HG02588 (cell line): ENCODE data around the gene CCDC117.
A peak's percentile ranks its signal among the peaks of the same experiment; 100 is the strongest.
"Not testable (repeated sequence)": the region's sequence is repeated elsewhere in the genome, so short reads cannot be mapped to it uniquely, and the experiment has no call there.

Experiments
- ATAC-seq: cut with Tn5 transposase; IDR thresholded peaks from one replicate; pipeline ENCODE4 v1.9.1; 2021; ENCODE audit warnings: mild to moderate bottlenecking, moderate library complexity; ENCODE audit not compliant: unreplicated experiment

CCDC117 gene

GRCh38 chr22:28800308-28801041 lies 28.0 kb downstream of the CCDC117 start, which contains the start of gene XBP1:
Gene XBP1, minus strand, starts transcription at chr22:28800569.
- peak; percentile 87 for ATAC-seq

DNA sequence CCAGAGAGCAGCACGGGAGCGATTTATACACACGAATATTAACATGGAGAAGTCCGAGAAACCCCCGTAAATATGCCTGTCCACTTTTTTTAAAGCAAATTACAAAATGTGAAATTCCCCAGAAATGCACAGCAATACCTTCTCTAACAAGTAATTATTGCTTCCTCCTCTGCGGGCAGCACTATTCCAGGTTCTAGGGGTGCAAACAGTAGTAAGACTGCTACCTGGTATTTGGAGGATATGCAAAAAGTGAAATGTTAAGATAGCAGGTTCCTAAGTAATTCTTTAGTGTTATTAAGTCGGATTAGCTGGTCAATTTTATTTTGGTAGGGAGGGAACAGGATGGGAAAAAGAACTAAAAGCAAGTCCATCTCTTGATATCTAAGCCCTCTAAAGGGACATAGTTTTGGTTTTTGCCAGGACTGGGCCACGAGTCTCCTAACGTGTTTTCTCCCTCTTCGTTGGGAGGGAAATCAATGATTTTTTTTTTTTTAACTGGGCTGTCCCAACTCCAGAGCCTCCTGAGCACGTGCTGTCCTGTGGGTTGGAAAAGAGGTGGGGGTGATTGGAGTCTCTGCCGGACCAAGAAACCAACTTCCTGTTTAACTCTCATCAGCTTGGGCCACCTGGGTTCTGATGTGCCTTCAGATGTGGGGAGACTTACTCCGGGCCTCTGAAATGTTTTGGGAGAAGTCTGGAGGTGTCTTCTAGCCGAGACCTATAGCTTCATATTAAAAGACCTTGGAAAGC lies 29.5 kb downstream of the CCDC117 start:
- ATAC-seq = no peak

GRCh38 chr22:28802595-28803123 lies 30.2 kb downstream of the CCDC117 start:
- ATAC-seq = no peak

DNA sequence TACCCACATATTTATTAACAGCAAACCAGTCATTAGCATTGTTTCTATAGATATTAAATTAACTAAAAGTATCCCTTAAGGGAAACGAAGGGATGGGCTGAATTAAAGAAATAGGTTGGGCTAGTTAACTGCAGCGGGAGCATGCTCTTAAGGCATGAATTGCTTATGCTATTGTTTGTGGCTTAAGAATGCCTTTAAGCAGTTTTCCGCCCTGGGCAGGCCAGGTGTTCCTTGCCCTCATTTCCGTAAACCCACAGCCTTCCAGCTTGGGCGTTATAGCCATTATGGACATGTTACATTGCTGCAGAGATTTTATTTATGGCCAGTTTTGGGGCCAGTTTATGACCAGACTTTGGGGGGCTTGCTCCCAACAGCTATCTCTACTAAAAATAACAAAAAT lies 32.9 kb downstream of the CCDC117 start:
- not testable (repeated sequence) for ATAC-seq

- no peak for ATAC-seq
These were observed 36.3 kb downstream of the CCDC117 start for GRCh38 chr22:28808716-28809355.

- no peak for ATAC-seq
These were observed 38.5 kb downstream of the CCDC117 start for GRCh38 chr22:28810821-28811491.

DNA sequence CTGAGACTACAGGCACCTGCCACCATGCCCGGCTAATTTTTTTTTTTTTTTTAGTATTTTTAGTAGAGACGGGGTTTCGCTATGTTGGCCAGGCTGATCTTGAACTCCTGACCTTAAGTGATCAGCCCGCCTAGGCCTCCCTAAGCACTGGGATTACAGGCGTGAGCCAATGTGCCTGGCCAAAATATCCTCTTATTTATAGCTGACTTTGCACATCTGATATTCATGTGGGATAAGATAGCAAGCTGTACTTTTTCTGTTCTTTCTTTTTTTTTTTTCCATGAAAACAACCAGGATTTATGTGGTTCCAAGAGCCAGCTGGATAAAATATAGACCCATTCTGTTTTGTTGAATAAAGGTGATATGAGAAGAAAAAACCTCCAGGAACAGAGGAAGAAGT lies 40.0 kb downstream of the CCDC117 start:
- no peak for ATAC-seq

DNA sequence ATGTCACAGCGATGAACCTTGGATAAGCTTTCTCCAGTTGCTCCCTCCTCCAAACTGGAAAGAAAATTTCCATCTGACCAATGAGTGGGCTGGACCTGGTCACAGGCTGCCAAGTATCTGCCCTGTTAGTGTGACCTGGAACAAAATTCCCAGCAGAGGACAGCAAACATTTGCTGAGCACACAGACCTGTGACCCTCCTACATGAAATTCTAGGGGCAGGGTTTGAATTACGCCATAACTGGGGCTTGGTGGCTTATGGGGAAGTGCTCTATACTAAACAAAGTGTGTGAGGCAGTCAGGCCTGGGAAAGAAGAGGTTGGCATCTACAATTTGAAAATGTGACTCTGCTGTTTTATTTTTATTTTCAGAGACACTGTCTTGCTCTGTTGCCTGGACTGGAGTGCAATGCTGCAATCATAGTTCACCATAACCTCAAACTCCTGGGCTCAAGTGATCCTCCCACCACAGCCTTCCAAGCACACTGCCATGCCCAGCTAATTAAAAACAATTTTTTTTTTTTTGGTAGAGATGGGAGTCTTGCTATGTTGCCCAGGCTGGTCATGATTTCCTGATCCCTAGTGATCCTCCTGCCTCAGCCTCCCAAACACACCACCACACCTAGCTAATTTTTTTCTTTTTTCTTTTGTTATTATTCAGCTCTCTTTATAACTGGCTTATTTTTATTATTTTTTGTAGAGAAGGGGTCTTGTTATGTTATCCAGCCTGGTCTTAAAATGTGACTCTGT lies 41.5 kb downstream of the CCDC117 start:
- no peak for ATAC-seq

DNA sequence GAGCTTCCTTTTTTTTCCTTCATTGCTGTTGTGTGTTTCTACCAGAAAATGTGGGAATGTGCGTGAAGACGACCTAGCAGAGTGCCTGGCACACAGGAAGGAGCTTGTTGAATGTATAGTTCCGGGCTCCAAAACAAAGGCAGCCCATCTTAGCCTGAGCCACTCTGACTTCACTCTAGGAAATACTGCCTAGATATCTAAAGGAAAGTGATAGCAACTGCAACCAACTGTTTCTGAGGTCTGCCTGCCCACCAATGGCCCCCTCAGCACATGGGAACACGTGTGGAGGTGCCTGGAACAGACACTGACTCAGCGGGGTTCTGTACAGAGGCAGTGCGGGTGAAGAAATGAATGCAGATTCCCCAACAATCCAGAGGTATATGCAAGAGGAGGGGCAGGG lies 42.6 kb downstream of the CCDC117 start:
- ATAC-seq = no peak

DNA sequence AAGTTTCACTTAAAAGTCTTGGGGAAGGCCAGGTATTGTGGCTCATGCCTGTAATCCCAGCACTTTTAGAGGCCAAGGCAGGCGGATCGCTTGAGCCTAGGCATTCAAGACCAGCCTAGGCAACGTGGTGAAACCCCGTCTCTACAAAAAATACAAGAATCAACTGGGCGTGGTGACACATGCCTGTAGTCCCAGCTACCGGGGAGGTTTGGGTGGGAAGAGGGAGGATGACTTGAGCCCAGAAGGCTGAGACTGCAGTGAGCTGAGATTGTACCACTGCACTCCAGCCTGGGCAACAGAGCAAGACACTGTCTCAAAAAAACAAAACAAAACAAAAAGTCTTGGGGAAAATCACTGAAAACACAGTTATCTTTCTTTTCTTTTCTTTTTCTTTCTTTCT lies 43.2 kb downstream of the CCDC117 start:
- no peak for ATAC-seq

DNA sequence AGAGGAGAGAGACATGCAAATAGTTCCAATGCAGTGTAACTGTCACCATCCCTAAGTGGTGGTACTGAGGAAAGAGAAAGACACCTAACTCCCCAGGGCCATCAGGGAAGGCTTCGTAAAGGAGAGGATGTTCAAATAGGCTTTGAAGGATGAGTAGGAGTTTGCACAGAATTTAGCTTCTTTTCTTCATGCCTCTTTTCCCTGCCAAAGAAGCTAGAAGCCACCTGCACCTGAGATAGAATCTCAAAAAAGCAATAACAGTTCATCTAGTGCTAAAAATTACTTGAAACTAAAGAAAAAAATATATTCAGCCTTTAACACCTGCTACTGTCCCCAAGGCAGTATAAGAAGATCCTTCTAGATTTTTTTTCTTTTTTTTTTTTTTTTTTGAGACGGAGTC lies 44.6 kb downstream of the CCDC117 start:
- ATAC-seq = no peak

DNA sequence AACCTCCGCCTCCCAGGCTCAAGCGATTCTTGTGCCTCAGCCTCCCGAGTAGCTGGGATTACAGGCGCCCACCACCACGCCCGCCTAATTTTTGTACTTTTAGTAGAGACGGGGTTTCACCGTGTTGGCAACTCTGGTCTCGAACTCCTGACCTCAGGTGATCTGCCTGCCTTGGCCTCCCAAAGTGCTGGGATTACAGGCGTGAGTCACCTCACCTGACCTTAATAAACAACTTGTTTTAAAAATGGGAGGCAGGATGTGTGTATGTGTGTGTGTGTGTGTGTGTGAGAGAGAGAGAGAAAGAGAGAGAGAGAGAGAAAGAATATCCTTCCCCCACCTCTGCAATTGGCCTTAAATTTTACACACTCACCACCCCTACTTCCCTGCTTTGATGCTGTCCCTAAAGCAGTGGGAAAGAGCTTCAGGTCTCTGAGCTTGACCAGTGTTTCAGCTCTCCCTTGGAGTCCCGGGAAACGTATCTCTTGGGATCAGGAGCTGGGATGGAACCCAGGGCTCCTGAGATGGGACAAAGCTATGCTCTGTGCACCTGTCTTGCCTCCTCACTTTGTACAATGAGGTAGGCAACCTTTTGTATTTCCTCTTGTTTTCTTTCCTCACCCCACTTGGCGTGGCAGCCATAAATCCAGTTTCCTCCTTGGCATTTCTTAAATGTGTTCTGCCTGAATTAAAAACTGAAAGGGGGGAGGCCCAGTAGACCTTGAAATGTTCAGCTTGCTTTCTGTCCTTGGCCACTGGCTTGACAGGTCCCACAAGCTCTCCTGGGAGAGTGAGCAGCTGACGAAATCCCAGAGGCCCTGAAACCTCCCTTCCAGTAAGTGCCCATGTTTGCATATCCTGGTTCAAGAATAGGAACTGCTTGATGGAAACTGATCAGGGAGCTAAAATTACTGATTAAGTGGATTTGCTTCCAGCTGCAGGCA lies 45.7 kb downstream of the CCDC117 start:
- no peak for ATAC-seq

GRCh38 chr22:28819253-28820096 lies 47.0 kb downstream of the CCDC117 start:
- ATAC-seq = no peak

GRCh38 chr22:28820885-28821284 lies 48.4 kb downstream of the CCDC117 start:
- ATAC-seq = no peak

- no peak for ATAC-seq
These were observed 49.0 kb downstream of the CCDC117 start for GRCh38 chr22:28821452-28821851.

GRCh38 chr22:28822930-28823551 lies 50.5 kb downstream of the CCDC117 start:
- ATAC-seq = no peak

- ATAC-seq = not testable (repeated sequence)
These were observed 52.0 kb downstream of the CCDC117 start for GRCh38 chr22:28824455-28824854.

DNA sequence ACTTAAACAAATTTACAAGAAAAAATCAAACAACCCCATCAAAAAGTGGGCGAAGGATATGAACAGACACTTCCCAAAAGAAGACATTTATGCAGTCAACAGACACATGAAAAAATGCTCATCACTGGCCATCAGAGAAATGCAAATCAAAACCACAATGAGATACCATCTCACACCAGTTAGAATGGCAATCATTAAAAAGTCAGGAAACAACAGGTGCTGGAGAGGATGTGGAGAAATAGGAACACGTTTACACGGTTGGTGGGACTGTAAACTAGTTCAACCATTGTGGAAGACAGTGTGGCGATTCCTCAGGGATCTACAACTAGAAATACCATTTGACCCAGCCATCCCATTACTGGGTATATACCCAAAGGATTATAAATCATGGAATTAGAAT lies 53.9 kb downstream of the CCDC117 start:
- not testable (repeated sequence) for ATAC-seq
